MM.1S (cell line): ENCODE data around the gene FAAP100.

Experiments used
- EZH2 ChIP-seq: fragments of 300-600 bp; sonication (generic); optimal IDR thresholded peaks from 2 replicates; pipeline ENCODE3; 2017; ENCODE audit warnings: low read depth, mild to moderate bottlenecking, antibody characterized with exemption, low read length, mixed read lengths
- EZH2phosphoT487 ChIP-seq: fragments of 300-600 bp; sonication (generic); IDR thresholded peaks from 2 replicates; pipeline ENCODE4 v1.6.1; 2018; ENCODE audit warnings: antibody characterized with exemption, low read length
- TF ChIP-seq, protein P1 (sequence below): fragments of 300-600 bp; sonication (generic); IDR thresholded peaks from 2 replicates; pipeline ENCODE4 v1.5.1; 2016; ENCODE audit warnings: antibody characterized with exemption, low read length, mixed read lengths

DNA sequence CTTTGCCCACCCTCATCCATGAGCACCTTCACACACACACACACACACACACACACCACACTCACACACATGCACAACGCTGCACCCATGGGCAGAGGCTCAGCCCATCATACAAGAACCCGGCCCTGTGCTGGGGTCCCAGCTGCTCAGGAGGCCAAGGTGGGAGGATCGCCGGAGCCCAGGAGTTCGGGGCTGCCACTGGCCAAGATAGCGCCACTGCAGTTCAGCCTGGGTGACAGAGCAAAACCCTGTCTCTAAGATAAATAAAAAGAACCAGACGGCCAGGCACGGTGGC is 27.3 kb downstream of the FAAP100 start:
- no peak for TF ChIP-seq EZH2phosphoT487
- TF ChIP-seq, protein P1, sequence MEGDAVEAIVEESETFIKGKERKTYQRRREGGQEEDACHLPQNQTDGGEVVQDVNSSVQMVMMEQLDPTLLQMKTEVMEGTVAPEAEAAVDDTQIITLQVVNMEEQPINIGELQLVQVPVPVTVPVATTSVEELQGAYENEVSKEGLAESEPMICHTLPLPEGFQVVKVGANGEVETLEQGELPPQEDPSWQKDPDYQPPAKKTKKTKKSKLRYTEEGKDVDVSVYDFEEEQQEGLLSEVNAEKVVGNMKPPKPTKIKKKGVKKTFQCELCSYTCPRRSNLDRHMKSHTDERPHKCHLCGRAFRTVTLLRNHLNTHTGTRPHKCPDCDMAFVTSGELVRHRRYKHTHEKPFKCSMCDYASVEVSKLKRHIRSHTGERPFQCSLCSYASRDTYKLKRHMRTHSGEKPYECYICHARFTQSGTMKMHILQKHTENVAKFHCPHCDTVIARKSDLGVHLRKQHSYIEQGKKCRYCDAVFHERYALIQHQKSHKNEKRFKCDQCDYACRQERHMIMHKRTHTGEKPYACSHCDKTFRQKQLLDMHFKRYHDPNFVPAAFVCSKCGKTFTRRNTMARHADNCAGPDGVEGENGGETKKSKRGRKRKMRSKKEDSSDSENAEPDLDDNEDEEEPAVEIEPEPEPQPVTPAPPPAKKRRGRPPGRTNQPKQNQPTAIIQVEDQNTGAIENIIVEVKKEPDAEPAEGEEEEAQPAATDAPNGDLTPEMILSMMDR: no peak
- TF ChIP-seq EZH2: no peak
